Mucosa of descending colon (tissue), 3 donors: Measurements from ENCODE around the gene DOCK2. TPM values are rescaled to one million over a fixed set of nuclear protein-coding genes. Genes with fewer than 3 reads are reported as not detected.

Experiments
- ATAC-seq: fragments of 200-7000 bp; cut with Tn5 transposase; one replicate; pipeline ENCODE4 v1.9.1; 2020; ENCODE audit warnings: mild to moderate bottlenecking, moderate library complexity
- DNase-seq, 3 donors: peaks; one replicate each; pipeline ENCODE4 v3.0.0-alpha.2; 2020
- H3K36me3 ChIP-seq: fragments of 200-600 bp; one replicate; pipeline ENCODE4 v1.8.0; 2021; ENCODE audit warnings: low read depth, mild to moderate bottlenecking
- H3K4me1 ChIP-seq: fragments of 200-600 bp; one replicate; pipeline ENCODE4 v1.8.0; 2021; ENCODE audit warnings: low read depth, mild to moderate bottlenecking
- H3K4me3 ChIP-seq: fragments of 200-600 bp; one replicate; pipeline ENCODE4 v1.8.0; 2021; ENCODE audit warnings: mild to moderate bottlenecking
- H3K9me3 ChIP-seq: fragments of 200-600 bp; one replicate; pipeline ENCODE4 v1.8.0; 2021; ENCODE audit warnings: mild to moderate bottlenecking
- intact Hi-C, 2 donors: fragments of 100-400 bp; cut with DNase I in 1 of 2; cut with micrococcal nuclease in 1 of 2; formaldehyde crosslinking; loops; one replicate each; pipeline versions ENCODE4 v1.11.0 to v1.11.1; 2022; cut with DNase I, micrococcal nuclease
- total RNA-seq, 3 donors: library from RNA; stranded (reverse); fragmentation: NEBNext Ultra II Directional in 2 of 3; extraction: Animal tissue kit (Norgen Biotek cat#: 25700) in 2 of 3; gene quantifications; one replicate each; pipeline versions ENCODE4 v1.2.1 to v1.2.4, GENCODE V29; 2021 to 2023
- TF ChIP-seq, protein P1 (sequence below): fragments of 200-600 bp; IDR thresholded peaks from one replicate; pipeline ENCODE4 v1.8.0; 2022; ENCODE audit warnings: antibody characterized with exemption, mild to moderate bottlenecking
- donor health status: DM: no; HTN: no; CAD: no; lungs with moderate emphysema.
- donor health status: DM: no; HTN: no; CAD: no.
- donor health status: DM: no; HTN: yes; CAD: no.

DOCK2 gene
- total RNA-seq, 3 donors from 2014 or later = 7.2 to 20.1 (median 18.1) TPM

DNA sequence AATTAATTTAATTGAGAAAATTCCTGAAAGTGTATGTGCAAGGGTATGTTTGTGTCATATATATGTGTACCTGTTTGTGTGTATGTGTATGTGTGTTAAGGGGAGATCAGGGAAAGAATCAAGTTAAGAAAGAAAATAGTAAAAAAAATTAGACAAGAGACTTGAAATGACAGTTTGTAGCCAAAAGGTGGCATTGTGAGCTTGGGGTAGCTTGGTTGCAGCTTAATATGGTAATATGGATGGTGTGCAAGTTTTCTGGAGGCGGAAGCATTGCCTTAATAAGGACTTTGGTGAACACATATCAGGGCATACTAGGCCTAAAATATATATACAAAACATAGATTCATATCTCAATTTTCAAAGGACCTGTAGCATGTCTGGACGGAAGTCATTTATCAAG lies 213.3 kb downstream of the DOCK2 start:
- DNase-seq = no peak
- intact Hi-C loops = no loop called here
- Histone ChIP-seq H3K36me3 (no peaks in the 10 kb centered on the region), H3K9me3 (peaks cover 12% of the 10 kb centered on the region), H3K4me3 (no peak overlapping the region), H3K4me1 (no peaks in the 10 kb centered on the region)
- TF ChIP-seq, protein P1, sequence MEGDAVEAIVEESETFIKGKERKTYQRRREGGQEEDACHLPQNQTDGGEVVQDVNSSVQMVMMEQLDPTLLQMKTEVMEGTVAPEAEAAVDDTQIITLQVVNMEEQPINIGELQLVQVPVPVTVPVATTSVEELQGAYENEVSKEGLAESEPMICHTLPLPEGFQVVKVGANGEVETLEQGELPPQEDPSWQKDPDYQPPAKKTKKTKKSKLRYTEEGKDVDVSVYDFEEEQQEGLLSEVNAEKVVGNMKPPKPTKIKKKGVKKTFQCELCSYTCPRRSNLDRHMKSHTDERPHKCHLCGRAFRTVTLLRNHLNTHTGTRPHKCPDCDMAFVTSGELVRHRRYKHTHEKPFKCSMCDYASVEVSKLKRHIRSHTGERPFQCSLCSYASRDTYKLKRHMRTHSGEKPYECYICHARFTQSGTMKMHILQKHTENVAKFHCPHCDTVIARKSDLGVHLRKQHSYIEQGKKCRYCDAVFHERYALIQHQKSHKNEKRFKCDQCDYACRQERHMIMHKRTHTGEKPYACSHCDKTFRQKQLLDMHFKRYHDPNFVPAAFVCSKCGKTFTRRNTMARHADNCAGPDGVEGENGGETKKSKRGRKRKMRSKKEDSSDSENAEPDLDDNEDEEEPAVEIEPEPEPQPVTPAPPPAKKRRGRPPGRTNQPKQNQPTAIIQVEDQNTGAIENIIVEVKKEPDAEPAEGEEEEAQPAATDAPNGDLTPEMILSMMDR = no peak
- ATAC-seq = no peak

DNA sequence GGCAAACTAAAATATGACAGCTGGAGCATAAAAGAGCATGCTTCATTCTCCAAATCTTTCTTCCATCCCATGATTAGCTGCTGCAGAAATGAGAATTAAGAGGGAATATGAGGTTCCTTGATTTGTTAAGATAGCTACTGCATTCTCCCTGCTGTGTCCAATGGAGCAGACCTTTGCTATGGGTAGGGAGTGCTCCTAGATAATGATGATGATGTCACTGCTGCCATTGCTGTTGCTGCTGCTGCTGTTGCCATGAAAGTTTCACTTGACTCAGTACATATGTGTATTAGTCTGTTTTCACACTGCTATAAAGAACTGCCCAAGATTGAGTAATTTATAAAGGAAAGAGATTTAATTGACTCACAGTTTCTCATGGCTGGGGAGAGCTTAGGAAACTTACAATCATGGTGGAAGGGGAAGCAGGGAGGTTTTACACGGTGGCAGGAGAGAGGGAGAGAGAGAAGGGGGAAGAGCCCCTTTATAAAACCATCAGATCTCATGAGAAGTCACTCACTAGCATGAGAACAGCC lies 214.3 kb downstream of the DOCK2 start:
- Histone ChIP-seq H3K9me3 (peaks cover 12% of the 10 kb centered on the region), H3K36me3 (no peaks in the 10 kb centered on the region), H3K4me3 (no peak overlapping the region), H3K4me1 (no peaks in the 10 kb centered on the region)
- intact Hi-C loops = no loop called here
- TF ChIP-seq, protein P1 = no peak
- ATAC-seq (no peak), DNase-seq (no peak)

DNA sequence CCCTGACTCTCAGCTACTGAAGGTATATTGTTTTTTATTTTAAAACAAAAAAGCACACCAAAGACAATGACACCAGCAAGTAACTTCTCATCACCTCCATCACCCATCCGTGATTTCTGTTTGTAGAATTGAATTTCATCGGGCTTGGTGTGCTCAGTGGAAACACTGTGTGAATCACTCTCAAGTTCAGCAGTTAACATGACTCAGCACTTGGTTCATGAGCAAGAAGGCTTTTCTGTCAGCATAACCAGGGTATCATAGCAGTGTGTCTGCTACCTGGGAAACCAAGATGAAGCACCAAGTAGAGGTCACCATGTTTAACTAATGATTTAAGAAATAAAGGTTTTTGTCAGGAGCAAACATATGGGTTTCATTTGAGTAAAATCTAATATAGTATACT lies 219.5 kb downstream of the DOCK2 start:
- DNase-seq (no peak), ATAC-seq (no peak)
- no peaks in the 10 kb centered on the region for H3K4me1 ChIP-seq
- no peak overlapping the region for H3K4me3 ChIP-seq
- H3K36me3 ChIP-seq = no peaks in the 10 kb centered on the region
- TF ChIP-seq, protein P1 = no peak
- H3K9me3 ChIP-seq = no peaks in the 10 kb centered on the region
- intact Hi-C loops = no loop called here

GRCh38 chr5:169860585-169860984 lies 223.5 kb downstream of the DOCK2 start:
- intact Hi-C loops = no loop called here
- Histone ChIP-seq H3K9me3 (no peaks in the 10 kb centered on the region), H3K4me1 (no peaks in the 10 kb centered on the region), H3K36me3 (no peaks in the 10 kb centered on the region), H3K4me3 (no peak overlapping the region)
- TF ChIP-seq, protein P1 = no peak
- DNase-seq (no peak), ATAC-seq (no peak)

- DNase-seq (no peak), ATAC-seq (no peak)
- TF ChIP-seq, protein P1 = no peak
- Histone ChIP-seq H3K36me3 (no peaks in the 10 kb centered on the region), H3K9me3 (no peaks in the 10 kb centered on the region), H3K4me3 (no peak overlapping the region), H3K4me1 (no peaks in the 10 kb centered on the region)
- intact Hi-C loops = no loop called here
These were observed 224.4 kb downstream of the DOCK2 start for GRCh38 chr5:169861433-169861832.

DNA sequence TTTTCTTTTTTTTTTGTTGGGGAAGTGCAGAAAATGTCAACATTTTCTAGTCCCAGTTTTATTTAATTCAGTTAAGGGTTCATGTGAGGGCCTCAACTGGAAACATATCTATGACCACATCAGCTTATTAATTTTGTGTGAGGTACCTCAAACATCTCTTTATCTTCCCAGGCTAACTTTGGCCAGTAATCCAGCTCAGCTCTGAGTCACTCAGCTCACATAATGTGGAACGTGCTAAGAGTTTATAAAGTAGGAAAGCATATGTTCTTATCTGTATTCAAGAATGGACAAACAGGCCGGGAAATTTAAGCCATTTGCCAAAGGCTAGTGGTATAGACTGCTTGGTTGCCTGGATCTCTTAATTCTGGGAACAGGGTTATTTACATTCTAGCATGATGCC lies 224.9 kb downstream of the DOCK2 start:
- DNase-seq (no peak), ATAC-seq (no peak)
- intact Hi-C loops = no loop called here
- Histone ChIP-seq H3K4me3 (no peak overlapping the region), H3K9me3 (no peaks in the 10 kb centered on the region), H3K36me3 (no peaks in the 10 kb centered on the region), H3K4me1 (no peaks in the 10 kb centered on the region)
- TF ChIP-seq, protein P1 = no peak
